GM12878 (cell line): ENCODE results near the gene MGAT3. TPM values are rescaled to one million over a fixed set of nuclear protein-coding genes. Genes with fewer than 3 reads are reported as not detected.

Experiments
- ATAC-seq: fragments of 200-7000 bp; cut with Tn5 transposase; 3 replicates; pipeline ENCODE4 v1.9.1; 2020; ENCODE audit warnings: mild to moderate bottlenecking, moderate library complexity
- BruUV-seq: library from RNA; stranded (reverse); fragments of 400-500 nt; replicated peaks from 2 replicates; lab custom pipeline; 2021; lab: Mats Ljungman, UMichigan
- CTCF ChIA-PET: fragments of 300-600 bp; sonication (Branson Sonifier 250); formaldehyde crosslinking; extraction: SDS; loops from one replicate; lab custom pipeline; 2021; ENCODE audit warnings: inconsistent platforms; lab: Yijun Ruan, JAX
- POLR2A ChIA-PET: fragments of 350-600 bp; formaldehyde crosslinking; extraction: SDS; loops from one replicate; lab custom pipeline; 2021; ENCODE audit warnings: inconsistent platforms; lab: Charles Lee
- RAD21 ChIA-PET: fragments of 300-600 bp; sonication (Branson Sonifier 250); formaldehyde crosslinking; loops from one replicate; lab custom pipeline; 2023; ENCODE audit warnings: antibody characterized with exemption; ENCODE audit not compliant: unreplicated experiment; lab: Charles Lee
- SMC1A ChIA-PET: fragments of 300-600 bp; sonication (Branson Sonifier 250); formaldehyde crosslinking; loops from one replicate; lab custom pipeline; 2023; ENCODE audit not compliant: unreplicated experiment, uncharacterized antibody; lab: Charles Lee
- DNase-seq: peaks from one replicate; pipeline ENCODE4 v3.0.0-alpha.2; 2011; ENCODE audit warnings: low read depth, low spot score
- FAIRE-seq: peaks from 3 replicates; lab custom pipeline; 2011; peaks lifted over from hg19 to GRCh38; lab: Jason Lieb, UNC
- H2AFZ ChIP-seq: 2 replicates; pipeline ENCODE4 v1.6.0; 2011; ENCODE audit warnings: low read depth, low read length, control low read depth; ENCODE audit not compliant: control insufficient read depth
- H3K27ac ChIP-seq: 2 replicates; pipeline ENCODE4 v1.5.1; 2011; ENCODE audit warnings: control low read depth; ENCODE audit not compliant: control insufficient read depth, insufficient read depth
- H3K27me3 ChIP-seq, 2 experiments: replicated peaks in 1 of 2; 2 replicates each; pipeline versions ENCODE4 v1.6.0 to v1.6.1; 2011; ENCODE audit warnings: low read length in 1 of 2; ENCODE audit not compliant: control insufficient read depth in 2 of 2, insufficient read depth in 2 of 2
- H3K36me3 ChIP-seq, 2 experiments: 2 replicates each; pipeline ENCODE4 v1.5.1; 2011; ENCODE audit warnings: low read length in 1 of 2; ENCODE audit not compliant: control insufficient read depth in 2 of 2, insufficient read depth in 2 of 2
- H3K4me1 ChIP-seq: 2 replicates; pipeline ENCODE4 v1.6.1; 2011; ENCODE audit warnings: mild to moderate bottlenecking, low read length, moderate library complexity, mixed read lengths; ENCODE audit not compliant: control insufficient read depth, insufficient read depth
- H3K4me2 ChIP-seq: 2 replicates; pipeline ENCODE4 v1.6.0; 2011; ENCODE audit warnings: control low read depth; ENCODE audit not compliant: control insufficient read depth, insufficient read depth
- H3K4me3 ChIP-seq: fragments of 200-600 bp; sonication (generic); 2 replicates; pipeline ENCODE4 v1.5.1; 2016
- H3K79me2 ChIP-seq: 2 replicates; pipeline ENCODE4 v1.6.0; 2011; ENCODE audit warnings: low read length; ENCODE audit not compliant: control insufficient read depth, insufficient read depth
- H3K9ac ChIP-seq: 2 replicates; pipeline ENCODE4 v1.8.0; 2011; ENCODE audit warnings: low read length, control low read depth, mixed read lengths; ENCODE audit not compliant: control insufficient read depth, insufficient read depth
- H3K9me3 ChIP-seq: replicated peaks from 3 replicates; pipeline ENCODE4 v1.5.1; 2011; ENCODE audit warnings: mild to moderate bottlenecking, low read length; ENCODE audit not compliant: control insufficient read depth, insufficient read depth
- H4K20me1 ChIP-seq: 2 replicates; pipeline ENCODE4 v1.6.0; 2011; ENCODE audit not compliant: control insufficient read depth, insufficient read depth
- CEBPB ChIP-seq, 2 experiments: fragments of 150-350 bp in 1 of 2; IDR thresholded peaks; 2 replicates each; pipeline ENCODE4 v1.6.1; 2012 to 2014; ENCODE audit warnings: low read depth in 2 of 2, low read length in 2 of 2, borderline replicate concordance in 1 of 2, inconsistent platforms in 1 of 2
- HDAC2 ChIP-seq: fragments of 200-600 bp; sonication (generic); IDR thresholded peaks from 2 replicates; pipeline ENCODE4 v1.6.1; 2017
- NRF1 ChIP-seq: conservative IDR thresholded peaks from 2 replicates; pipeline ENCODE4 v1.6.1; 2011; ENCODE audit warnings: mild to moderate bottlenecking, low read depth, low read length, improper control_type of control experiment
- RB1 ChIP-seq: fragments of 450-650 bp; formaldehyde crosslinking; IDR thresholded peaks from 2 replicates; pipeline ENCODE4 v1.6.1; 2017; ENCODE audit warnings: mild to moderate bottlenecking, borderline replicate concordance
- SKIL ChIP-seq: fragments of 450-650 bp; IDR thresholded peaks from 2 replicates; pipeline ENCODE4 v1.6.1; 2017; ENCODE audit warnings: mild to moderate bottlenecking, low read depth, inconsistent platforms; ENCODE audit not compliant: poor library complexity, severe bottlenecking
- TCF12 ChIP-seq: IDR thresholded peaks from 2 replicates; pipeline ENCODE4 v1.6.1; 2011; ENCODE audit warnings: low read depth, mild to moderate bottlenecking, low read length
- YBX1 ChIP-seq: fragments of 450-650 bp; IDR thresholded peaks from 2 replicates; pipeline ENCODE4 v1.6.1; 2016; ENCODE audit warnings: antibody characterized with exemption
- WGBS: methylation state at CpG from one replicate; pipeline ENCODE4 v1.1.6; 2016; ENCODE audit warnings: low lambda C conversion rate; ENCODE audit not compliant: insufficient replicate concordance, insufficient coverage; ENCODE audit errors: missing lambda C conversion rate; 5-methylcytosine and 5-hydroxymethylcytosine counted together
- in situ Hi-C: fragments of 300-500 bp; cut with MboI; formaldehyde crosslinking; loops from 9 replicates; pipeline ENCODE4 v1.14.3; 2018; ENCODE audit warnings: mixed read lengths
- intact Hi-C: fragments of 100-400 bp; cut with micrococcal nuclease; formaldehyde crosslinking; loops from one replicate; pipeline ENCODE4 v1.14.2; 2022; ENCODE audit not compliant: unreplicated experiment
- polyA plus RNA-seq, 11 experiments: library from polyadenylated mRNA; depleted of rRNA in 4 of 11; unstranded in 6 of 11; stranded (reverse) in 5 of 11; fragments of >200 nt; fragmentation: Nextera tagmentation in 4 of 11; fragmentation: Illumina TruSeq in 1 of 11; extraction: Ambion mirVana in 4 of 11; extraction: Trizol in 1 of 11; gene quantifications; 1 replicate in 1 of 11; 2 replicates in 10 of 11; pipeline versions ENCODE4 v1.2.1 to v1.2.3, GENCODE V29; 2011 to 2016; ENCODE audit warnings: inconsistent platforms in 2 of 11, missing spikeins in 2 of 11, low read depth in 1 of 11
- total RNA-seq, 4 experiments: library from RNA; depleted of rRNA in 3 of 4; stranded (reverse); fragments of >200 nt in 3 of 4; fragmentation: Illumina TruSeq in 1 of 4; extraction: Trizol in 1 of 4; gene quantifications; 2 replicates each; pipeline versions ENCODE4 v1.2.1 to v1.2.3, GENCODE V29; 2013 to 2021
- TF ChIP-seq, protein P1 (sequence below): fragments of 450-650 bp; IDR thresholded peaks from 2 replicates; pipeline ENCODE4 v1.6.1; 2017; ENCODE audit warnings: mild to moderate bottlenecking, moderate library complexity

MGAT3 gene
- total and polyA plus RNA-seq, 10 of the 15 experiments (the other 5 are each of a cell fraction or from before 2014, with no cell fraction given), result 0.32 to 40.2 (median 11.9) TPM

- TF ChIP-seq, protein P1, sequence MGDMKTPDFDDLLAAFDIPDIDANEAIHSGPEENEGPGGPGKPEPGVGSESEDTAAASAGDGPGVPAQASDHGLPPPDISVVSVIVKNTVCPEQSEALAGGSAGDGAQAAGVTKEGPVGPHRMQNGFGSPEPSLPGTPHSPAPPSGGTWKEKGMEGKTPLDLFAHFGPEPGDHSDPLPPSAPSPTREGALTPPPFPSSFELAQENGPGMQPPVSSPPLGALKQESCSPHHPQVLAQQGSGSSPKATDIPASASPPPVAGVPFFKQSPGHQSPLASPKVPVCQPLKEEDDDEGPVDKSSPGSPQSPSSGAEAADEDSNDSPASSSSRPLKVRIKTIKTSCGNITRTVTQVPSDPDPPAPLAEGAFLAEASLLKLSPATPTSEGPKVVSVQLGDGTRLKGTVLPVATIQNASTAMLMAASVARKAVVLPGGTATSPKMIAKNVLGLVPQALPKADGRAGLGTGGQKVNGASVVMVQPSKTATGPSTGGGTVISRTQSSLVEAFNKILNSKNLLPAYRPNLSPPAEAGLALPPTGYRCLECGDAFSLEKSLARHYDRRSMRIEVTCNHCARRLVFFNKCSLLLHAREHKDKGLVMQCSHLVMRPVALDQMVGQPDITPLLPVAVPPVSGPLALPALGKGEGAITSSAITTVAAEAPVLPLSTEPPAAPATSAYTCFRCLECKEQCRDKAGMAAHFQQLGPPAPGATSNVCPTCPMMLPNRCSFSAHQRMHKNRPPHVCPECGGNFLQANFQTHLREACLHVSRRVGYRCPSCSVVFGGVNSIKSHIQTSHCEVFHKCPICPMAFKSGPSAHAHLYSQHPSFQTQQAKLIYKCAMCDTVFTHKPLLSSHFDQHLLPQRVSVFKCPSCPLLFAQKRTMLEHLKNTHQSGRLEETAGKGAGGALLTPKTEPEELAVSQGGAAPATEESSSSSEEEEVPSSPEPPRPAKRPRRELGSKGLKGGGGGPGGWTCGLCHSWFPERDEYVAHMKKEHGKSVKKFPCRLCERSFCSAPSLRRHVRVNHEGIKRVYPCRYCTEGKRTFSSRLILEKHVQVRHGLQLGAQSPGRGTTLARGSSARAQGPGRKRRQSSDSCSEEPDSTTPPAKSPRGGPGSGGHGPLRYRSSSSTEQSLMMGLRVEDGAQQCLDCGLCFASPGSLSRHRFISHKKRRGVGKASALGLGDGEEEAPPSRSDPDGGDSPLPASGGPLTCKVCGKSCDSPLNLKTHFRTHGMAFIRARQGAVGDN, result 0 out of 2 replicates have a peak, but pooled peaks have one; percentile 56
- TF ChIP-seq YBX1, result no peak
- 0 out of 4 replicates have a peak, but pooled peaks of 1 of the 2 experiments have one; percentile 1 for TF ChIP-seq CEBPB (IDR thresholded peaks at IDR 0.05; ENCODE audit: borderline replicate concordance in 1 of 2, low read depth in 2 of 2, low read length in 2 of 2)
- no peak for TF ChIP-seq NRF1
- TF ChIP-seq TCF12, result peak; percentile 54; the same call in 1 of the 2 replicates
These were observed 10.5 kb upstream of the MGAT3 start (continued) for GRCh38 chr22:39446239-39446721.

DNA sequence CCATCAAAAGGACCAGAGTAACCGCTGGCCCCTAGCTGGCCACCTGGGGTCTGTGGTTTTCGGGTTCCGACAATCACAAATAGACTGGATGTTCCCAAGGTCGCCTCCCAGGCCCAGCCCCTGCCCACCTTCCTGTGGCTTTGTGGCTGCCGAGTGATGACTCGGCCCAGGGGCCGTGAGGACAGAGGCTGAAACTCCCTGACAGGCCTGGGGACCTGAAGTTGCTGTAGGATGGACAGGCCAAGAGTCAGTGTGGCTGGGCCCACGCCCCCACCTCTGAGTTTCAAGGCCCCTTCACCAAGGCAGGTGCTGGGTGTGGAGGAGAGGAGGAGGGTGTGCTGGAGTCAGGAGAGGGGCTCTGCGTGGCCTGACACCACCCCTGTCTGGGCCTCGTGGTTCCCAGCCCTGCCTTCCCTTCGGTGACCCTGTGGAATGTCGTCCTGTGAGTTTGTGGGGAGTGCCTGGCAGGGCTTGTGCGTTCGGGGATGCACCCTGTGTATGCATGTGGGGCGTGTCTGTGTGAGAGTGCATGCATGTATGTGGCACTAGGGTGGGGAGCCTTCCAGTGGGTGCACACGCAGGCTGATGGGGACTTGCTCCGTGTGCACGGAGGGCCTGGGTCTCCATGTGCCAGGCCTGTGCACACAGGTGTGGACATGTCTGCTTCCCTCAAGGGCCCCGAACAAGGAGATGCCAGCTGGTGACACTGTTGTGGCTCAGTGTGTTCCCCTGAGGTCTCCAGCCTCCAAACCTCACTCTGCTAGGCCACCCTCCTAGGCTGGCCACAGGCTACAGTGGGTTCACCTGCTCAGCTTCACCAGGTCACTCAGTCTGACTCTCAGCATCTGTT is 8.4 kb upstream of the MGAT3 start:
- POLR2A ChIA-PET, result interaction anchor here (0.7 to 4.7 kb wide), 8 partner anchors 10 to 74 kb away, joined by 3 to 38 read pairs (median 12); no protein-coding TSS in a partner anchor
- peak; percentile 8 for ATAC-seq
- Histone ChIP-seq H3K4me3 (peak overlapping the region; percentile 94), H3K4me1 (peaks cover 67% of the 10 kb centered on the region), H2AFZ (no peak overlapping the region), H3K9me3 (no peaks in the 10 kb centered on the region), H3K9ac (peak overlapping the region; percentile 94), H3K79me2 (peaks cover 46% of the 10 kb centered on the region), H4K20me1 (no peaks in the 10 kb centered on the region), H3K4me2 (peak overlapping the region; percentile 99), H3K27ac (peak overlapping the region; percentile 92), H3K27me3 (no peaks in the 10 kb centered on the region), H3K36me3 (no peaks in the 10 kb centered on the region)
- BruUV-seq, result no TSS peak
- in situ Hi-C loops (no loop called here), intact Hi-C loops (loop anchor here (5.0 kb wide), 1 partner anchor 74 kb away; the partner anchor contains the start of gene ATF4)
- no peak for FAIRE-seq
- SMC1A ChIA-PET, result interaction anchor here (0.5 to 5.9 kb wide), 12 partner anchors 11 to 371 kb away, joined by 3 to 50 read pairs (median 4); partner anchors contain the start of genes MIEF1, RPL3 and TAB1
- 42% methylated on average over 19 of the region's 19 CpGs for WGBS
- CTCF ChIA-PET, result interaction anchor here (1.0 to 5.8 kb wide), 6 partner anchors 8 to 79 kb away, joined by 3 to 27 read pairs (median 12); partner anchors contain the start of gene TAB1
- RAD21 ChIA-PET, result interaction anchor here (1.2 to 6.9 kb wide), 6 partner anchors 10 to 49 kb away, joined by 5 to 57 read pairs (median 7); partner anchors contain the start of gene TAB1
- no peak for DNase-seq
- TF ChIP-seq, protein P1, result 0 out of 2 replicates have a peak, but pooled peaks have one; percentile 19
- TF ChIP-seq HDAC2, result no peak
- TF ChIP-seq RB1, result no peak
- no peak for TF ChIP-seq SKIL
